ENCODE data around the gene FAU. TPM values are rescaled to one million over a fixed set of nuclear protein-coding genes. Genes with fewer than 3 reads are reported as not detected.

Gene FAU
- polyA plus RNA-seq, 1 of the 3 experiments (the other 2 are of a cell fraction) = 1,210 TPM

- TF ChIP-seq IRF3 (IDR thresholded peaks at IDR 0.05; ENCODE audit: low read depth, low read length) = no peak
These were observed 48.2 kb upstream of the FAU start, which contains the start of gene SPDYC (continued) for GRCh38 chr11:65170058-65170534.

GRCh38 chr11:65169164-65169641 lies 47.3 kb upstream of the FAU start:
- H3K27ac ChIP-seq (ENCODE audit: low read depth in 2 of 2, low read length in 1 of 2) = peak overlapping the region in 1 of 2 experiments; percentile 3; a peak in 1 of 4 replicates
- H3K9ac ChIP-seq = no peak overlapping the region
- H3K4me2 ChIP-seq = no peak overlapping the region
- H4K20me1 ChIP-seq (ENCODE audit: insufficient read depth) = no peaks in the 10 kb centered on the region
- peaks cover 2% of the 10 kb centered on the region for H3F3A ChIP-seq (replicated peaks; ENCODE audit: insufficient read depth)
- H3K4me1 ChIP-seq (ENCODE audit: control insufficient read depth in 1 of 2, insufficient read depth in 2 of 2, low read depth in 1 of 2, low read length in 1 of 2) = no peaks in the 10 kb centered on the region; a peak in 1 of 4 replicates
- CTCF ChIA-PET = interaction anchor here (0.6 to 1.2 kb wide), 4 partner anchors 12 to 685 kb away, joined by 3 to 5 read pairs (median 3); partner anchors contain the start of genes CAPN1 and TM7SF2
- H3K9me2 ChIP-seq = no peaks in the 10 kb centered on the region
- no peak for DNase-seq
- H3K27me3 ChIP-seq (ENCODE audit: insufficient read depth) = no peaks in the 10 kb centered on the region
- TF ChIP-seq POLR2AphosphoS5 (IDR thresholded peaks at IDR 0.05; ENCODE audit: low read depth, low read length) (no peak), RCOR1 (IDR thresholded peaks at IDR 0.05; ENCODE audit: low read length) (no peak), MAX (IDR thresholded peaks at IDR 0.05; ENCODE audit: low read depth) (no peak), TAF1 (IDR thresholded peaks at IDR 0.05; ENCODE audit: borderline replicate concordance, low read depth, low read length) (no peak), TCF12 (IDR thresholded peaks at IDR 0.05) (no peak), USF2 (IDR thresholded peaks at IDR 0.05; ENCODE audit: borderline replicate concordance, low read depth, low read length) (no peak), EZH2phosphoT487 (IDR thresholded peaks at IDR 0.05; ENCODE audit: borderline replicate concordance, low read depth) (no peak), CTCF (IDR thresholded peaks at IDR 0.05) (no peak), RXRA (IDR thresholded peaks at IDR 0.05; ENCODE audit: borderline replicate concordance, low read depth) (no peak), MEF2A (IDR thresholded peaks at IDR 0.05; ENCODE audit: borderline replicate concordance, low read depth) (no peak), PBX3 (IDR thresholded peaks at IDR 0.05) (no peak), ELF1 (IDR thresholded peaks at IDR 0.05) (no peak), RFX5 (IDR thresholded peaks at IDR 0.05; ENCODE audit: low read length) (no peak), NFIC (IDR thresholded peaks at IDR 0.05; ENCODE audit: borderline replicate concordance) (no peak), YY1 (IDR thresholded peaks at IDR 0.05; ENCODE audit: low read depth) (no peak)
- POLR2A ChIA-PET = no interaction called here
- no peaks in the 10 kb centered on the region for H3K36me3 ChIP-seq (replicated peaks in 1 of 2; ENCODE audit: control insufficient read depth in 1 of 2, insufficient read depth in 2 of 2, low read length in 1 of 2)
- H3K4me3 ChIP-seq (ENCODE audit: low read depth in 2 of 2, low read length in 1 of 2) = no peak overlapping the region
- WGBS (ENCODE audit: low lambda C conversion rate) = 93% methylated on average over 10 of the region's 11 CpGs
- H2AFZ ChIP-seq (ENCODE audit: low read depth) = peak overlapping the region; percentile 96; the same call in 1 of the 2 replicates
- no peaks in the 10 kb centered on the region for H3K79me2 ChIP-seq (ENCODE audit: insufficient read depth)
- no peaks in the 10 kb centered on the region for H3K9me3 ChIP-seq

Data from SK-N-SH (cell line).